ENCODE measurements around the gene TTC7B. TPM values are rescaled to one million over a fixed set of nuclear protein-coding genes. Genes with fewer than 3 reads are reported as not detected.

Gene TTC7B
- total and polyA plus RNA-seq, 10 of the 15 experiments (the other 5 are each of a cell fraction or from before 2014, with no cell fraction given): under 0.01 to 1.1 (median 0.26) TPM; not detected in 2

DNA sequence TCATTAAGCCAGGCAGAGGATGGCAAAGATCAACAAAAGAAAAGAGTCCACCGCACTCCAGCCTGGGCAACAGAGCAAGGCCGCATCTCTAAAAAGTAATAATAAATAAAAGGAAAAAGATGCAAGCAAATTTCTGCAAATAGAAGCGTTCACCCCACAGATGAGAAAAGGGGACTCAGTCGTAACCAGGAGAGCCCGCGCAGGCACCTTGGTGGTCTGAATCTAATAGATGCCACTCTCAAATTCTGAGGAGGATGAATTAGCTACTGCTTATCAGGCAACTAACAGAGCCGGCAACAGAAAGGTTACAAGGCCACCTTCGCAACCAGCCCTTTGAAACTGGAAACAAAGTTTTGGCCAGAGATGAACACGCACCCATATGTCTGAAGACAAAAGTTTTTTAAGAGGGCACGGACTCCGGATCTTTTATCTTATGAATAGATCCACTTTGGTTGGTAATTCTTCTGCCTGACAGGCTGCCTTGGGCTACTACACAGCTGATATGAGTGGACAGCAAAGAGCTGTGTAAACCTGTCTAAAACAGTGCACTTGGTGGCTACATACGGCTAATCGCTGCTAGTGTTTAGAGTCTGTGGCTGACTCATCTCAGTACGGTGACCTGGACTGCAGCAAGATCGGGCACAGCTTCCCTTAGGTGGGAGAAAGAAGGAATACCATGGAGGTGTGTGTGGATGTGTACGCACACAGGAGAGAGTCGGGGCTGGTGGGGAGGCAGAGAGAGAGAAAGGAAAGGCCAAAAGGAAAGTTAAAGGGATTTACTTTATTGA is 32.9 kb upstream of the TTC7B start:
- no peaks in the 10 kb centered on the region for H3K4me1 ChIP-seq (ENCODE audit: control insufficient read depth, insufficient read depth, low read length)
- BruUV-seq (replicated peaks): no TSS peak
- H3K27me3 ChIP-seq (replicated peaks in 1 of 2; ENCODE audit: control insufficient read depth in 2 of 2, insufficient read depth in 2 of 2, low read length in 1 of 2): no peaks in the 10 kb centered on the region
- ChIA-PET SMC1A (ENCODE audit: uncharacterized antibody, unreplicated experiment) (interaction anchor here (0.6 to 1.3 kb wide), 2 partner anchors 9 to 73 kb away, joined by 3 read pairs; no protein-coding TSS in a partner anchor), POLR2A (no interaction called here), RAD21 (ENCODE audit: unreplicated experiment) (no interaction called here), CTCF (no interaction called here)
- TF ChIP-seq POU2F2 (IDR thresholded peaks at IDR 0.05; ENCODE audit: borderline replicate concordance, low read depth, low read length) (no peak), EGR1 (IDR thresholded peaks at IDR 0.05; ENCODE audit: borderline replicate concordance in 1 of 2, low read depth in 2 of 2, low read length in 2 of 2) (no peak), MEF2B (IDR thresholded peaks at IDR 0.05; ENCODE audit: partially characterized antibody, poor library complexity, severe bottlenecking) (no peak), MTA3 (IDR thresholded peaks at IDR 0.05; ENCODE audit: borderline replicate concordance, low read length) (no peak), WRNIP1 (IDR thresholded peaks at IDR 0.05; ENCODE audit: borderline replicate concordance, low read depth, low read length) (no peak)
- no peak for DNase-seq (ENCODE audit: low read depth, low spot score)
- ATAC-seq: no peak
- H3K79me2 ChIP-seq (ENCODE audit: control insufficient read depth, insufficient read depth, low read length): no peaks in the 10 kb centered on the region
- H2AFZ ChIP-seq (ENCODE audit: control insufficient read depth, low read depth, low read length): no peak overlapping the region
- H3K9ac ChIP-seq (ENCODE audit: control insufficient read depth, insufficient read depth, low read length): no peak overlapping the region
- no peaks in the 10 kb centered on the region for H4K20me1 ChIP-seq (ENCODE audit: control insufficient read depth, insufficient read depth)
- in situ Hi-C loops (cut with MboI): no loop called here
- H3K36me3 ChIP-seq (ENCODE audit: control insufficient read depth in 2 of 2, insufficient read depth in 2 of 2, low read length in 1 of 2): no peaks in the 10 kb centered on the region
- no peaks in the 10 kb centered on the region for H3K9me3 ChIP-seq (replicated peaks; ENCODE audit: control insufficient read depth, insufficient read depth, low read length)
- no peak overlapping the region for H3K4me3 ChIP-seq
- FAIRE-seq: no peak
- H3K27ac ChIP-seq (ENCODE audit: control insufficient read depth, insufficient read depth): no peak overlapping the region
- WGBS (ENCODE audit: insufficient coverage, insufficient replicate concordance, low lambda C conversion rate, missing lambda C conversion rate): 78% methylated on average over 17 of the region's 17 CpGs
- intact Hi-C loops (cut with micrococcal nuclease; ENCODE audit: unreplicated experiment): no loop called here
- H3K4me2 ChIP-seq (ENCODE audit: control insufficient read depth, insufficient read depth): no peak overlapping the region

GRCh38 chr14:90846511-90846910 is 30.3 kb upstream of the TTC7B start:
- Histone ChIP-seq H3K9ac (ENCODE audit: control insufficient read depth, insufficient read depth, low read length) (no peak overlapping the region), H3K79me2 (ENCODE audit: control insufficient read depth, insufficient read depth, low read length) (no peaks in the 10 kb centered on the region), H3K4me3 (no peak overlapping the region), H3K9me3 (replicated peaks; ENCODE audit: control insufficient read depth, insufficient read depth, low read length) (no peaks in the 10 kb centered on the region), H3K36me3 (ENCODE audit: control insufficient read depth in 2 of 2, insufficient read depth in 2 of 2, low read length in 1 of 2) (no peaks in the 10 kb centered on the region), H4K20me1 (ENCODE audit: control insufficient read depth, insufficient read depth) (no peaks in the 10 kb centered on the region), H2AFZ (ENCODE audit: control insufficient read depth, low read depth, low read length) (no peak overlapping the region), H3K4me1 (ENCODE audit: control insufficient read depth, insufficient read depth, low read length) (no peaks in the 10 kb centered on the region), H3K27ac (ENCODE audit: control insufficient read depth, insufficient read depth) (no peak overlapping the region), H3K27me3 (replicated peaks in 1 of 2; ENCODE audit: control insufficient read depth in 2 of 2, insufficient read depth in 2 of 2, low read length in 1 of 2) (no peaks in the 10 kb centered on the region), H3K4me2 (ENCODE audit: control insufficient read depth, insufficient read depth) (no peak overlapping the region)
- ChIA-PET RAD21 (ENCODE audit: unreplicated experiment) (no interaction called here), CTCF (no interaction called here), SMC1A (ENCODE audit: uncharacterized antibody, unreplicated experiment) (no interaction called here), POLR2A (no interaction called here)
- intact Hi-C loops (cut with micrococcal nuclease; ENCODE audit: unreplicated experiment) (no loop called here), in situ Hi-C loops (cut with MboI) (no loop called here)
- no peak for ATAC-seq
- BruUV-seq (replicated peaks): no TSS peak
- no peak for DNase-seq (ENCODE audit: low read depth, low spot score)
- WGBS (ENCODE audit: insufficient coverage, insufficient replicate concordance, low lambda C conversion rate, missing lambda C conversion rate): 28% methylated on average over 4 of the region's 4 CpGs
- FAIRE-seq: no peak
- TF ChIP-seq BMI1 (IDR thresholded peaks at IDR 0.05; ENCODE audit: borderline replicate concordance) (no peak), ETV6 (conservative IDR thresholded peaks at IDR 0.05 in 1 of 2, IDR thresholded peaks at IDR 0.05 in 1 of 2; ENCODE audit: borderline replicate concordance in 1 of 2, low read depth in 1 of 2) (no peak), IKZF2 (IDR thresholded peaks at IDR 0.05) (no peak), NR2C1 (IDR thresholded peaks at IDR 0.05) (no peak), POLR2AphosphoS5 (IDR thresholded peaks at IDR 0.05; ENCODE audit: low read length) (no peak), NFYB (IDR thresholded peaks at IDR 0.05; ENCODE audit: insufficient read depth, low read depth, low read length) (no peak), E4F1 (IDR thresholded peaks at IDR 0.05; ENCODE audit: borderline replicate concordance, partially characterized antibody) (no peak), MEF2A (IDR thresholded peaks at IDR 0.05; ENCODE audit: insufficient read depth, low read depth, low read length) (no peak)
